PC-9 (cell line): ENCODE data around the gene GNL1.

Experiments
- EZH2 ChIP-seq: fragments of 200-600 bp; sonication (generic); IDR thresholded peaks from 2 replicates; pipeline ENCODE4 v1.8.0; 2017; ENCODE audit warnings: antibody characterized with exemption, low read depth
- TF ChIP-seq, protein P1 (sequence below): fragments of 200-600 bp; sonication (generic); conservative IDR thresholded peaks from 2 replicates; pipeline ENCODE4 v1.6.1; 2017; ENCODE audit warnings: mixed run types, antibody characterized with exemption, mild to moderate bottlenecking, moderate library complexity

DNA sequence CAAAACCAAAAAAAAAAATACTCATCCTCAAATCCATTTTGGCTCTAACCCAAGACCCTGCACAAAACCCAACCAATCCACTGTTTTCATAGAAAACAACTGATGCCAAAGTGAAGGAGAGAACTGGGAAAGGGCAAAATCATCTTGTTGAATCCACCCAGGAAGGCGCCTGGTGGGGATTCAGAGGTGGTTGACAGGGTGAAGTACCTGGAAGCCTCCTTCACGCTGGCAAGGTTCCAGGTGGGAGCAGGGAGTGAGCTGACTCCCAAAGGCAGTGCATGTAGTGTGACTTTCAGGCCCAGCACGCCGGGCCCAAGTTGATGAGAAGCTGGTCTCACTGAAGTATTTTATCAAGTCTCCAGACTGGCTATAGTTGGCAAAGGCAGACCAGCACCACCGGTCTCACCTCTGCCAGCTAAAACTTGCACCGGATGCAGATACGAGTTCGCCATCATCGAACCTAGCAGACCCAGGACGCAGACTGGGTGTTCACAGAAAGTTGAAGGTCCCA is 44.2 kb upstream of the GNL1 start:
- TF ChIP-seq, protein P1, sequence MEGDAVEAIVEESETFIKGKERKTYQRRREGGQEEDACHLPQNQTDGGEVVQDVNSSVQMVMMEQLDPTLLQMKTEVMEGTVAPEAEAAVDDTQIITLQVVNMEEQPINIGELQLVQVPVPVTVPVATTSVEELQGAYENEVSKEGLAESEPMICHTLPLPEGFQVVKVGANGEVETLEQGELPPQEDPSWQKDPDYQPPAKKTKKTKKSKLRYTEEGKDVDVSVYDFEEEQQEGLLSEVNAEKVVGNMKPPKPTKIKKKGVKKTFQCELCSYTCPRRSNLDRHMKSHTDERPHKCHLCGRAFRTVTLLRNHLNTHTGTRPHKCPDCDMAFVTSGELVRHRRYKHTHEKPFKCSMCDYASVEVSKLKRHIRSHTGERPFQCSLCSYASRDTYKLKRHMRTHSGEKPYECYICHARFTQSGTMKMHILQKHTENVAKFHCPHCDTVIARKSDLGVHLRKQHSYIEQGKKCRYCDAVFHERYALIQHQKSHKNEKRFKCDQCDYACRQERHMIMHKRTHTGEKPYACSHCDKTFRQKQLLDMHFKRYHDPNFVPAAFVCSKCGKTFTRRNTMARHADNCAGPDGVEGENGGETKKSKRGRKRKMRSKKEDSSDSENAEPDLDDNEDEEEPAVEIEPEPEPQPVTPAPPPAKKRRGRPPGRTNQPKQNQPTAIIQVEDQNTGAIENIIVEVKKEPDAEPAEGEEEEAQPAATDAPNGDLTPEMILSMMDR: no peak
- no peak for TF ChIP-seq EZH2
